DND-41 (cell line): Measurements from ENCODE around the gene CEP55.
"Not testable (repeated sequence)": the region's sequence is repeated elsewhere in the genome, so short reads cannot be mapped to it uniquely, and the experiment has no call there.

ENCODE experiments used
- ATAC-seq: fragments of 200-7000 bp; cut with Tn5 transposase; 3 replicates; pipeline ENCODE4 v1.9.1; 2021; ENCODE audit warnings: low read depth; ENCODE audit not compliant: insufficient read depth
- DNase-seq: peaks from one replicate; pipeline ENCODE4 v3.0.0-alpha.2; 2020
- H2AFZ ChIP-seq: 2 replicates; pipeline ENCODE4 v1.6.0; 2012; ENCODE audit warnings: low read depth, low read length
- H3K27ac ChIP-seq: 2 replicates; pipeline ENCODE4 v1.5.1; 2012; ENCODE audit warnings: low read length, inconsistent platforms
- H3K27me3 ChIP-seq: fragments of 200-600 bp; sonication (generic); 2 replicates; pipeline ENCODE4 v1.6.0; 2012; ENCODE audit warnings: low read length, mild to moderate bottlenecking, inconsistent platforms; ENCODE audit not compliant: insufficient read depth, poor library complexity
- H3K36me3 ChIP-seq: 2 replicates; pipeline ENCODE4 v1.5.1; 2012; ENCODE audit warnings: low read length, inconsistent platforms; ENCODE audit not compliant: insufficient read depth
- H3K4me1 ChIP-seq: 2 replicates; pipeline ENCODE4 v1.5.1; 2012; ENCODE audit warnings: mild to moderate bottlenecking, low read length; ENCODE audit not compliant: insufficient read depth
- H3K4me2 ChIP-seq: 2 replicates; pipeline ENCODE4 v1.6.0; 2012; ENCODE audit warnings: mild to moderate bottlenecking, moderate library complexity, low read length, inconsistent platforms; ENCODE audit not compliant: insufficient read depth
- H3K4me3 ChIP-seq, 2 experiments: fragments of 200-600 bp in 1 of 2; shearing (Covaris generic) in 1 of 2; 2 replicates each; pipeline ENCODE4 v1.5.1; 2012 to 2016; ENCODE audit warnings: inconsistent platforms in 2 of 2, low read length in 2 of 2, mild to moderate bottlenecking in 2 of 2, low read depth in 1 of 2, moderate library complexity in 1 of 2
- H3K79me2 ChIP-seq: 2 replicates; pipeline ENCODE4 v1.6.0; 2012; ENCODE audit warnings: low read length, inconsistent platforms; ENCODE audit not compliant: insufficient read depth
- H3K9ac ChIP-seq: 2 replicates; pipeline ENCODE4 v1.6.0; 2012; ENCODE audit warnings: low read depth, mild to moderate bottlenecking, inconsistent platforms, low read length, moderate library complexity
- H3K9me3 ChIP-seq: 2 replicates; pipeline ENCODE4 v1.5.1; 2012; ENCODE audit warnings: low read length, moderate library complexity, mild to moderate bottlenecking, inconsistent platforms; ENCODE audit not compliant: insufficient read depth, severe bottlenecking
- H4K20me1 ChIP-seq: 2 replicates; pipeline ENCODE4 v1.6.0; 2012; ENCODE audit warnings: low read length; ENCODE audit not compliant: insufficient read depth
- CTCF ChIP-seq: IDR thresholded peaks from 2 replicates; pipeline ENCODE4 v1.5.1; 2012; ENCODE audit warnings: borderline replicate concordance, low read length, moderate library complexity, mild to moderate bottlenecking; ENCODE audit not compliant: poor library complexity, severe bottlenecking; ENCODE audit errors: extremely low read depth
- EZH2 ChIP-seq: IDR thresholded peaks from 3 replicates; pipeline ENCODE4 v1.6.1; 2012; ENCODE audit warnings: borderline replicate concordance, low read depth, mild to moderate bottlenecking, moderate library complexity, low read length, inconsistent platforms; ENCODE audit not compliant: severe bottlenecking

CEP55 gene

GRCh38 chr10:93465806-93466675 lies 30.4 kb upstream of the CEP55 start:
- ATAC-seq (no peak), DNase-seq (no peak)
- Histone ChIP-seq H3K4me1 (no peaks in the 10 kb centered on the region), H3K36me3 (no peaks in the 10 kb centered on the region), H3K27me3 (no peaks in the 10 kb centered on the region), H3K9ac (no peak overlapping the region), H3K4me3 (no peak overlapping the region), H3K4me2 (no peak overlapping the region), H3K9me3 (no peaks in the 10 kb centered on the region), H4K20me1 (no peaks in the 10 kb centered on the region), H3K27ac (no peak overlapping the region), H3K79me2 (no peaks in the 10 kb centered on the region), H2AFZ (no peak overlapping the region)
- no peak for TF ChIP-seq CTCF
- TF ChIP-seq EZH2, result no peak

GRCh38 chr10:93467635-93468034 lies 28.8 kb upstream of the CEP55 start:
- not testable (repeated sequence) for H4K20me1 ChIP-seq, H3K4me1 ChIP-seq, H2AFZ ChIP-seq, H3K9me3 ChIP-seq, ATAC-seq, H3K79me2 ChIP-seq, H3K9ac ChIP-seq, DNase-seq, H3K27me3 ChIP-seq, H3K27ac ChIP-seq, H3K4me2 ChIP-seq, H3K36me3 ChIP-seq, H3K4me3 ChIP-seq

GRCh38 chr10:93468461-93469213 lies 27.8 kb upstream of the CEP55 start:
- Histone ChIP-seq H2AFZ (no peak overlapping the region), H3K4me3 (no peak overlapping the region), H3K4me1 (no peaks in the 10 kb centered on the region), H4K20me1 (no peaks in the 10 kb centered on the region), H3K9me3 (no peaks in the 10 kb centered on the region), H3K4me2 (no peak overlapping the region), H3K27ac (no peak overlapping the region), H3K36me3 (no peaks in the 10 kb centered on the region), H3K9ac (no peak overlapping the region), H3K79me2 (no peaks in the 10 kb centered on the region), H3K27me3 (no peaks in the 10 kb centered on the region)
- DNase-seq (no peak), ATAC-seq (no peak)
- no peak for TF ChIP-seq CTCF
- no peak for TF ChIP-seq EZH2

- H3K4me1 ChIP-seq, result no peaks in the 10 kb centered on the region
- no peak for DNase-seq
Measured at GRCh38 chr10:93469454-93469853, 27.0 kb upstream of the CEP55 start.

More at GRCh38 chr10:93469454-93469853, 27.0 kb upstream of the CEP55 start:
- no peaks in the 10 kb centered on the region for H3K79me2 ChIP-seq
- no peaks in the 10 kb centered on the region for H4K20me1 ChIP-seq
- no peak overlapping the region for H3K9ac ChIP-seq
- ATAC-seq, result no peak
- H3K4me3 ChIP-seq, result no peak overlapping the region
- no peak for TF ChIP-seq EZH2
- no peak for TF ChIP-seq CTCF
- H2AFZ ChIP-seq, result no peak overlapping the region
- H3K4me2 ChIP-seq, result no peak overlapping the region
- no peaks in the 10 kb centered on the region for H3K9me3 ChIP-seq
- H3K27ac ChIP-seq, result no peak overlapping the region
- H3K36me3 ChIP-seq, result no peaks in the 10 kb centered on the region
- H3K27me3 ChIP-seq, result no peaks in the 10 kb centered on the region
